Astrocyte (in vitro differentiated cells and primary cell): ENCODE measurements around the gene GET4.

Experiments
- EZH2 ChIP-seq: IDR thresholded peaks from 2 replicates; pipeline ENCODE4 v1.6.1; 2012; ENCODE audit warnings: mild to moderate bottlenecking, low read length, inconsistent platforms; ENCODE audit not compliant: insufficient read depth
- TF ChIP-seq, protein P1 (sequence below): IDR thresholded peaks from 2 replicates; pipeline ENCODE4 v1.5.1; 2011; ENCODE audit warnings: low read depth, mild to moderate bottlenecking, inconsistent platforms, low read length, moderate library complexity; ENCODE audit not compliant: insufficient read depth

GRCh38 chr7:881441-882234, 5.3 kb downstream of the GET4 start:
- TF ChIP-seq, protein P1, sequence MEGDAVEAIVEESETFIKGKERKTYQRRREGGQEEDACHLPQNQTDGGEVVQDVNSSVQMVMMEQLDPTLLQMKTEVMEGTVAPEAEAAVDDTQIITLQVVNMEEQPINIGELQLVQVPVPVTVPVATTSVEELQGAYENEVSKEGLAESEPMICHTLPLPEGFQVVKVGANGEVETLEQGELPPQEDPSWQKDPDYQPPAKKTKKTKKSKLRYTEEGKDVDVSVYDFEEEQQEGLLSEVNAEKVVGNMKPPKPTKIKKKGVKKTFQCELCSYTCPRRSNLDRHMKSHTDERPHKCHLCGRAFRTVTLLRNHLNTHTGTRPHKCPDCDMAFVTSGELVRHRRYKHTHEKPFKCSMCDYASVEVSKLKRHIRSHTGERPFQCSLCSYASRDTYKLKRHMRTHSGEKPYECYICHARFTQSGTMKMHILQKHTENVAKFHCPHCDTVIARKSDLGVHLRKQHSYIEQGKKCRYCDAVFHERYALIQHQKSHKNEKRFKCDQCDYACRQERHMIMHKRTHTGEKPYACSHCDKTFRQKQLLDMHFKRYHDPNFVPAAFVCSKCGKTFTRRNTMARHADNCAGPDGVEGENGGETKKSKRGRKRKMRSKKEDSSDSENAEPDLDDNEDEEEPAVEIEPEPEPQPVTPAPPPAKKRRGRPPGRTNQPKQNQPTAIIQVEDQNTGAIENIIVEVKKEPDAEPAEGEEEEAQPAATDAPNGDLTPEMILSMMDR, result no peak
- TF ChIP-seq EZH2, result no peak
